Stimulated activated CD4-positive, alpha-beta T cell treated with anti-CD3 and anti-CD28 coated beads, Interleukin-2, amount 100 ng/mL, for 24 hours (primary cell): Measurements from ENCODE around the gene POU2AF3.
"Not testable (repeated sequence)": the region's sequence is repeated elsewhere in the genome, so short reads cannot be mapped to it uniquely, and the experiment has no call there.

Source experiments
- DNase-seq, 2 donors: peaks; one replicate each; pipeline ENCODE4 v3.0.0-alpha.2; 2020

The POU2AF3 gene

DNA sequence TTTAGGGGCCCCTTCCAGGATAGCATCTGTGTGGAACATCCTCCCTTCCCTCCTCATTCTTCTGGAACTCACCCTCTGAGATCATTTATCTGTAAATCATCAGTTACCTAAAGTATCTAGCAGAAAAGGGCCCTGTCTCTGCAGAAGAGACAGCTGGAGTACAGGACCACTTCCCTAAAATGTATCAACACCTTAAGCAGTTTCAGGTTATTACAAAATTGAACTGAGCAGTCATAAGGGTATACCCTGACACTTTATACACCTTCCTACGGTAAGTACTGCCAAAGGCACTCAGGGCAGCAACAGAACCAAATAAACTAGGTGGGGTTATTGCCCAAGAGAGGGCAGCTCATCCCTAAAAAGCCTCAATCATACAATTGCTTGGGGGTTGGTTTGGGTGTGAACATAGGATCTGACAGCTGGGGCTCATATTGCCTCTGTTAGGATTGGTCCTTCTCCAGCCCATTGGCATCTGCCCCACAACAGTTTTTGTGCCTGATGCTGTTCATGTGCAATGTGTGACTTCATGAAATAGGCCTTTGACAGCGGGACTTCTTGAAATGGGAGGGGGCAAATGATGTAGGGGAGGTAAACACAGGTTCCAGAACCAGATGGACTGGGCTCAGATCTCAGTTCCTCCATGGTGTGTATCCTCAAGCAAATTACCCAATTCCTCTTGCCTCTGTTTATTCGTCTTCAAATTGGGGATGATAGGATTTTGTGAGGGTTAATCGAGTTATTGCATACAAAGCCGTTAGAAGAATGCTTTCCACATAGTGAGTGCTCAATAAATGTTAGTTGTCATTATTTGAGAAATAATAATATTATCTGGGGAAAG is 2.9 kb downstream of the POU2AF3 start:
- DNase-seq = no peak

DNA sequence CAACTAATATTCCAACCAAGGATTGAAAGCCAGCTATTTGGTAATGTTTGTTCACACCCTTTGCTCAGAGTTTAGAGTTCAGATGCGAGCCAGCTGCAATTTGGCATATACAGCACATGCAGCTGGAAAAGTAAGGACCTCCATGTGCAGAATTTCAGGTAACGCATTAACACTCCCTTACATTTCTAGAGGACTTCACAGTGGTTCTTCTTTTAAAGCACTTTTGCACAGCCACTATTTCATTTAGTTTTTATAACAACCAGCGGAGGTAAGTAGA is 3.4 kb downstream of the POU2AF3 start:
- no peak for DNase-seq

DNA sequence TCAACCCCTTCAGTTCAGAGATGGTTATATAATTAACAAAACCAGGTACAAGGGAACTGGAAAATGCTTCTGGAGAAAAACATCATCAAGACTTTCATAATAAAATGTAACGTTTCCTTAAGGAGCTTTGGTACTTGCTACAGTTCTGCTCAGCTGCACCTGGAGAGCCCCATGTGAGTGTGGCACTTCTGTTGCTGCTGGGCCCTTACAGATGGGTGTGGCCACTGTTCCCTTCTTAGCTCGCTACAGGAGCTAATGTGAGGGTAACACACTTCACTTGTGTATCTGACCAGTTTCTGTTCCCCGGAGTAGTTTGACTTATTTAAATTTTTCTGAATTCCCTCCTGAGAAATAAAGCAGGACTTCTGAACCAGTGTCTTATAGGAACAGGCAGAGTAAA is 4.0 kb downstream of the POU2AF3 start:
- DNase-seq = no peak

DNA sequence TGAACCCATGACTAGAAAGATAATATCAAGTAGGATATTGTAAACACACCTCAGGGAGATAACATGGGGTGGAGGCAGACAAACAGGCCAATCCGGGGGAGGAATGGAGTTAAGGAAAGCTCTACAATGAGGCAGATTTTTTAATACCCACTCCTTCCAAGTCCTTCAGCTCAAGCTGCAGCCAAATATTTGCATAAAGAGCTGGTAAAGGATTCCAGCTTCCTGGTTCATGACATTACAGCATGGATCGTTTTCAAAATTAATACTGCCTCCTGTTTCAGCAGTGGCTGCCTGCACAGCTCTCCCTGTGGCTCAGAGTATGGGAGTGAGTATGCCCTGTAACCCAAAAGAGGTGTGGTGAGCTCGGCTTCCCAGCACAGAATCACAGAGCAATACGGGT is 5.1 kb downstream of the POU2AF3 start:
- DNase-seq = no peak

DNA sequence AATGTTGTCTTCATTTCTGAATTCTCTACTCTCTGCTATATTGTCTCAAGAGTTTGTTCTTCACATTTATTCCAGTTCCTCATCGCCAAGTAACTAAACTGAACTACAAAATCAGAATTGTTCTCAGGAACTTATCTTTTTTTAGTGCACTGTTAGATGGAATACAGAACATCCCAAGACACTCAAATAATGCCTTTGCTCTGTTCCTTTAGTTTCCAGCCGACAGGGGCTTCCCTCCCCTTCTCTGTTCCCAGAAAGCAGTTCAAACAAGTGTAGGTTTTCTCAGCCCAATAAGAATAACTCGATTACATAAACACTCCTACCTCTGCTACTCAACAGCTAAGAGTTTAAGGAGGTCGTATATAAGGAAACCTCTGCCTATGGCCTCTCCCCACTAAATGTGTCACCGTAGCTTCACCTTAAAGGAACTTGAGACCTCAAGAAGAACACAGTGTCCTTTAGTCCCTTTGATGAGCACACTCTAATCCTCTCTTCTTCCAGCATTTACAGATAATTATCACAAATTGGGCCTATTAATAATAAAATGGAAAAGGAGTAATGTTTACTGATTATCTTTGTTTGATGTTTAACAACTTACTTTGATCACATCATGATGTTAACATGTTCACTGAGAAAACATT is 6.9 kb downstream of the POU2AF3 start:
- DNase-seq = no peak

DNA sequence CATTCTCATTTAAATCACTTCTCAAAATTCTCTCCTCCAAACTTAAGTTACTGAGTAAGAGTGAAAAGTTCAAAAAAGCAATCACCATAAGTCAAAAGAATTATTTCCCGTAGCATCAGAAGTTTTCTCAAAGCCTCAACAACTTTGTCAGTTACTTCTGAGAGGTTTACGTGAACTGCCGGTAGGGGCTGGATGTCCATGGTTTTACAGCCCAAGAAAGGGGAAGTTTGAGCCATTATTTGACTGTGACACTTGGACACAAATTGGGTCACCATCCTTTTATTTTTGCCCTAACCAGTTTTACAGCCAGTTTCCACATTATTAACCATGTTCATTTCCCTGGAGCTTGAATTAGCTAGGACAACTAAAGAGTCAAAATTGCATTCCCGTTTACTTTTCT is 7.5 kb downstream of the POU2AF3 start:
- DNase-seq = no peak

DNA sequence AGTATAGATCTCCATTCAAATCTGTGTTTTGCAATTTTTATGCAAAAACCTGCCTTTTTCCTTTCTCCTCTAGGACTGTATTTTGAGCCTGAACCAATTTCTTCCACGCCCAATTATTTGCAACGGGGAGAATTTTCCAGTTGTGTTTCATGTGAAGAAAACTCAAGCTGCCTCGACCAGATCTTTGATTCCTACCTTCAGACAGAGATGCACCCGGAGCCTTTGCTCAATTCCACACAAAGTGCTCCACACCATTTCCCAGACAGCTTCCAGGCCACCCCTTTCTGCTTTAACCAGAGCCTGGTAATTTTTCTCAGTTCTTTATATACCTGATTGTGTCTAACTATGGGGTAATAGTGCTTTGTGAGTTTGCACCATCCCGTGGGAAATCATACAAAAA is 8.0 kb downstream of the POU2AF3 start:
- DNase-seq = no peak

DNA sequence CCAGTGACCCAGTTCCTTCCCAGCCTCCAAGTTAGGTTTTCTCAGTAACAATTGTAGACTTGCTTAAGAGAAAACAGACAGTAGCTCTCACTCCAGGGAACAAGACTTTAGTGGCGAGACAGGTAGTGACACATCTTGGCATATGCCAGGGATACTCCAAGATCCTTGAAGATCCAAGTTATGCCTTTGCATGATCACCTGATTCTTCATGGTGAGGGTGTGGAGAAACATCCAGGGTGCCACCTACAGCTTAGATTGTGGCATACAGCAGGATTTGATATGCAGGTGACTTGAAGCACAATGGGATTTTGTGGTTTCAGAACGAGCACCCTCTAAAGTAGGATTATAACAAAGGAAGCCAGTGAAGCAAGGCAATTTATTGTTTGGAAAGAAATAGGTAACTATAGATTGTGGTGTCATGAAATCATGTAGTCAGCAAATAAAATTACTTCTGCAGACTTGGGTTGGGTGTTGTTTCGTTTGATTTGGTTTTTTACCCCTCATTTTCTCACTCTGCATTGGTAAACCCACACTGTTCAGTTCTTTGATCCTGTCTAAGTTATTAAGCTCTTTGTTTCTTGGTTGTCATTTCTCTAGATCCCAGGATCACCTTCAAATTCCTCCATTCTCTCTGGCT is 9.2 kb downstream of the POU2AF3 start:
- DNase-seq = no peak

DNA sequence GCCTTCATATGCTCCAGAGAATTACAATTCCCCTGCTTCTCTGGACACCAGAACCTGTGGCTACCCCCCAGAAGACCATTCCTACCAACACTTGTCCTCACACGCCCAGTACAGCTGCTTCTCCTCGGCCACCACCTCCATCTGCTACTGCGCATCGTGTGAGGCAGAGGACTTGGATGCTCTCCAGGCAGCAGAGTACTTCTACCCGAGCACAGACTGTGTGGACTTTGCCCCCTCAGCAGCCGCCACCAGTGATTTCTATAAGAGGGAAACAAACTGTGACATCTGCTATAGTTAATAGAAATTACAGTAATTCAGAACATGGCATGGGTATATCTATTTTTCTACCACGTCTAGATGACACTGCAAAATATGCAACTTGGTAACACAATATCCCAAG is 9.8 kb downstream of the POU2AF3 start:
- DNase-seq = no peak

DNA sequence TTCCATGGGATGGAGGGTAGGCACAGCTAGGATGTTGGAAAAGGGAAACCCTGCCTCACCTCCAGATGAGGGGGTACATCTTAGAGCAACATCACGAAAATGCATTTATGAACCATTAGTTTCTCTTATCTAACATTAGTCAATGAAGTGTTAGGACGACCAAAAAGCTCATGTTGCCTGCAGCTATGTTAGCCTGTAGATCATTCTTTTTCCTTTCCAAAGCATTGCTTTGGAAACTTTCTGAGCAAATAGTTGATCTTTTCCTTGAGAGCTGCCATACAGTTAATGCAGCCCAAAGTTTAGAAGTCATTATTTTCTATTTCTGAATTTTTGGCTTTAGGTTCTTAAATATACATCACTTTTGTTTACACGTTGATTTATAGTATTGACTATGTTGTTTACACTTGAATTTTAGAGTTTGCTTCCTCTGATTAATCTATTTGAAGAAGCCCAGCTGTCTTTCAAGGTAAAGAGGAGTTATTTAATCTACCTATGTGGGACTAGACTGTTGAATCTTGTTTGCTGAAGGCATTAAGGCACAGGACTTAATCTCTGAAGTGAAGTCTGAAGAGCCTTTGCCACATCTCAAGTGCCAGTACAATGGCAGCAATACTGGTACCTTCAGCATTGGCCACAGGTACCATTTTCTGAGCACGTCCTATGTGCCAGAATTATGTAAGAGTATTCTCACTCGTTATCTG is 11.0 kb downstream of the POU2AF3 start:
- no peak for DNase-seq

DNA sequence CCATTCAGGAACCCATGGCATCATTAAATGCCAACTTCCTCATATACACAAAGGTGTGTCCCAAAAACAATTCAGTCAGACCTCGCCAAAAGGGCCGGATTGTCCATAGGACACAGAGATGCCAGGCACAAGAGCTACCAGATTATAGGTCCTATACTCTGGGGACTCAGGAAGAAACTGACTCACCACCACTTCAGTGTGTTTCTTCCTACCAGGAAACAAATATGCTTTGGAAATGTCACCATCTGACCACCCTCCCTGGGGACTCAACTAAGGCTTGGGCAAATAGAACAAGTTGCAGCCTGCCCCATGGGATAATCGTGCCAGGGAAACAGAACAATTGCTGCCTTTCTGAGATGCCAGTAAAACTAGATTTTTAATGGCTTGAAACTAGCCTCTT is 11.7 kb downstream of the POU2AF3 start:
- DNase-seq = no peak

DNA sequence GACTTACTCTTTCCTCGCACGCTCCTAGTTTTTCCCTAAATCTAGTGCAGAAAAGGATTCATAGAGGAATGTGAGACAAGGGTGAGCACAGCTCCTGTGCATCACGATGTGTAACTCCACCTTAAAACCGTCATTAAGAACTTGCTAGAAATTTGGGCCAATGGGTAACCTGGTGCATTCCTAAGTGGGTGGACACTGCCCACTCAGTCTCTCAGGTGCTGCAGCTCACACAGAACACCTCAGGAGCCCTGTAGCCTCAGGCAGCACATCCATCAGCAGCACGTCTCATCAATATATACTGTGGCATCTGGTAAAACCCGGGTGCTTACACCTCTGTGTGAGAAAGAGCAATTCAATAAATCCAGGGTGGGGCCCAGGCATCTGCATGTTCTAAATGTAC is 12.4 kb downstream of the POU2AF3 start:
- DNase-seq = no peak

DNA sequence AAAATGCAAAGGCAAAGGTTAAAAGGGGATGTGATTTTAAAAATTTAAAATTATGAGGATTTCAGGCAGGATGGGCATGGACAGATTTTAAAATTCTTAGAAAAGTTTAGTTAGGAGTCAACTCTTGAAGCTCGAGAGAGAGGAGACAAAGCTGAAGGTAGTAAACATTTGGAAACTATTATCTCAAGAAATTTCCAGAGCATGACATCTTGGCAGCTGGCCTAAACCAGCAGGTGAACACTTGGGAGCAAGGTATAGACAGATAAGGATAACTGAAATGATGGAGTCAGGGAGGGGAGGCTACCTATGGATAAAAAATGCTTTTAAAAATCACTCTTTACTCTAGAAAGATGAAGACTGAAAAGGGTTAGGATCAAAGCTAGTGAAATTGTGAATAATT is 13.7 kb downstream of the POU2AF3 start:
- no peak for DNase-seq

DNA sequence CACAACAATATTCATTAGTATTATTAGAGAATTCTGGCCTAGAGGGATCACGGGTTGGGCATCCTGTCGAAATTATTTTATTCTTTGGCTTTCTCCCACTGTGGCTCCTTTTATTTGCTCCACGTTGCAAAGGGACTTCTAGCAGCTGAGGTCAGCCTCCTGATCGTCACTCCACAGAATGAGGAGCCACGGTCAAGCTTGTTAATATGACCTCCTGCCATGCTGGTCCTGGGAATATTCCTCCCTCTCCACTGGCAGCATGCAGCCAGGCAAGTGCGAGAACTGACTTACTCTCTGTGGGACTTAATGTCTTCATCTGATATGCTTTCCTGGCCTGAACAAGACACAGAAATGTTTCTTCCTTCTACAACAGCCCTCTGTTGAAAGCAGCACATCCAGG is 20.9 kb downstream of the POU2AF3 start:
- DNase-seq = no peak

DNA sequence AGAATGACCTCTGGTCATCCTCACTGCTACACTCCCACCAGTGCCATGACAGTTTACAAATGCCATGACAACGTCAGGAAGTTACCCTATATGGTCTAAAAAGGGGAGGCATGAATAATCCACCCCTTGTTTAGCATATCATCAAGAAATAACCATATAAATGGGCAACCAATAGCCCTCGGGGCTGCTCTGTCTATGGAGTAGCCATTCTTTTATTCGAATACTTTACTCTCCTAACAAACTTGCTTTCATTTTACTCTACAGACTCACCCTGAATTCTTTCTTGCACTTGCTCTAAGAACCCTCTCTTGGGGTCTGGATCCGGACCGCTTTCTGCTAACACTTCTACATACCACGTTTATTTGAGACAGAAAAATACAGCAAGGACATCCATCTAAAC is 21.9 kb downstream of the POU2AF3 start:
- DNase-seq = not testable (repeated sequence)

DNA sequence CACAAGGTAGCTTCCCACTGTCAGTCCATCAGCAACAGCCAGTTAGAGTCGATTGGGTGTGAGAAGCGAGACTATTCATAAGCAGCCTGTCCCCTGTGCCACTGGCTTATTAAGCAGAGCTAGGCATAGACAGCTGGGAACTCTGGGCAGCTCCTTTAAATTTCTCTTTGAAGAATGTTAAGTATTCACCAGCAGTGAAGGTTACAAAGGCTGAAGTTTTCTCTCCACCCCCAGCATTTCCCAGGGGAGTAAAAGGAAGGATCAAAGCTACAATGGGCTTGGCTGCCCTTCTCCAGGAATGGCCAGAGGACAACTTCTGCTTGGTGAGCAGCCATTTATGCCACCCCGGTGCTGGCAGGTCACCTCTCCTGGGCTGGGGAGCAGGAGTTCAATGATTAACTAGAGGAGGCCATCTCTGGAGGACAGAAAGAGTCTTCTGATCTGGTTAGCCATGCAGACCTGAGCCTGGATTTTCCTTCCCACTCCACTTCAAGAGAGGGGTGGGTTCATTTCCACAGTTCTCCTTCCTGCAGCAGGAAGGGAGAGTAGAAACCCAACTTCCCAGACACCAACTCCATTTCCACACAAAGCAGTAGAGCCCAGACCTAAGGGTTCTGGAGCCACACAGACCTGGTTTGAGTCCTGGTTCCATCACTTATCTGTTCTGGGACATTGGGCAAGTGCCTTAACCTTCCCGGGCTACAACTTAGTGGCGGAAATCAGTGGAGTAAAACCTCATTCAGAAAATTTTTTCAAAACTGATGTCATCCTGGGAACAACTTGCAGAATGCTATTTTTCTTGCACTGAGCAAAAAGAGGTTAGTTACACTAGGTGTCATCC is 22.6 kb downstream of the POU2AF3 start:
- no peak for DNase-seq

DNA sequence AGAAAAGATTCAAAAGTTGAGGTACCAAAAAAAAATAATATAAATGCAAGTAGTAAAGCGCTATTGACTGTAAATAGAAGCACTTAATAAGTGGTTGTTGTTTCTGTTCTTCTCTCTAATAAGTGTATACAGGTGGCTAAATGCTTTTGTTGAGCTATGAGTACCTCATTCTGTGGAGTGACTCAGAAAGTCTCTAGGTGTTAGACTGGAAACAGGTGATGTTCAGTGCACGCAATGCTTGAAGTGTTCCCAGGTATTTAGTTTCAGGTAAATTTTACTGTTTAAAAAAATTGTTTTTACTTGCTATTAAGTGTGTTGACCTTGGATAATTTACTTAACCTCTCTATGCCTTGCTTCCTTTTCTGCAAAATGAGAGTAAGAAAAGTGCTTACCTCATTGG is 24.2 kb downstream of the POU2AF3 start:
- no peak for DNase-seq

DNA sequence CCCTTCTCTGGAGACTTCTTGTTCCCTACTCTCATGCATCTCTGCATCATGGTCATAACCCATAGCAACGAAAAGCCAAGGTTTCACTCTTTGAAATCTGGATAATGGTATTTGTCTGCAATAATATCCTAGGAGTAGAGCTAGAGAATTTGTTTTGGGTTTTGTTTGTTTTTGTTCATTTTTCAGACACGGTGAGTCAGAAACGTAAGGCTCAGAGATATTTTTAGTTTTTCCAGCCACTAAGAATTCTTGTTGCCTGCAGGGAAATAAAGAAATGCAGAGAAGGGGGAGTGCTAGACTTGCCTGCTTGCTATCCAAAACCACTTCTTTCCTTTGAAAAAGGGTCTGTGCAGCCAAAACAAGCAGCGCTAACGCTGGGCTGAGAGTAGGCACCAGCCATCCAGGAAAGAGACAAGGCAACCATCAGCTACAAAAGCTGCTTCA is 26.0 kb downstream of the POU2AF3 start:
- no peak for DNase-seq

DNA sequence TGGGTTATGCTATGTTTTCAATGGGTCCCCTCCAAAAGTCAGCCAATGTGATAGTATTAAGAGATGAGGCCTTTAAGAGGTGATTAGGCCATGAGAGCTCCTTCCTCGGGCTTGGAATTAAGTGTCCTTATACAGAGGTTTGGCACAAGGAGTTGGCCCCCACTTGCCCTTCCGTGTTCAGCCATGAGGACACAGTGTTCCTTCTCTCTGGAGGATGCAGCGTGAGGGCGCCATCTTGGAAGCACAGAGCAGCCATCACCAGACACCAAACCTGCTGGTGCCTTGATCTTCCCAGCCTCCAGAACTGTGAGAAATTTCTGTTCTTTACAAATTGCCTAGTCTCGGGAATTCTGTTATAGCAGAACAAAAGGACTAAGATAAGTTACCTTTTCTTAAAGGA is 26.9 kb downstream of the POU2AF3 start:
- DNase-seq = no peak

DNA sequence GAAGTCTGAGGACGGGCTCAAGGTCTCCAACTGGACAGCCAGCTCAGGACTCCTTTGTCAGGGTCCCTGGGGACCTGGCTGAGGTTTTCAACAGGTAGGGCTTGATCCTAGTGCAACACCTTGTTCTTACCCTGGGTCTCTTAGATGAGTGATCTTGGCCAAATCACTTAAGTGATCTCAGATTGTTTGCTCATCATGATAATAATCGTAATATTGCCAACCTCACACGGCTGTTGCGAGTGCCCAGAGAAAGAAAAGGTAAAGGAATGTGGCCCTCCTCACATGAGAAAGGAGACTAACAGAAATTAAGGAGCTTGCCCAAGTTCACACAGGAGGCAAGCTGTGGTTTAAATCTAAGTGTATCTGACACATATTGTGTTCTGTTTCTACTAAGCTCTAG is 28.5 kb downstream of the POU2AF3 start:
- DNase-seq = no peak

DNA sequence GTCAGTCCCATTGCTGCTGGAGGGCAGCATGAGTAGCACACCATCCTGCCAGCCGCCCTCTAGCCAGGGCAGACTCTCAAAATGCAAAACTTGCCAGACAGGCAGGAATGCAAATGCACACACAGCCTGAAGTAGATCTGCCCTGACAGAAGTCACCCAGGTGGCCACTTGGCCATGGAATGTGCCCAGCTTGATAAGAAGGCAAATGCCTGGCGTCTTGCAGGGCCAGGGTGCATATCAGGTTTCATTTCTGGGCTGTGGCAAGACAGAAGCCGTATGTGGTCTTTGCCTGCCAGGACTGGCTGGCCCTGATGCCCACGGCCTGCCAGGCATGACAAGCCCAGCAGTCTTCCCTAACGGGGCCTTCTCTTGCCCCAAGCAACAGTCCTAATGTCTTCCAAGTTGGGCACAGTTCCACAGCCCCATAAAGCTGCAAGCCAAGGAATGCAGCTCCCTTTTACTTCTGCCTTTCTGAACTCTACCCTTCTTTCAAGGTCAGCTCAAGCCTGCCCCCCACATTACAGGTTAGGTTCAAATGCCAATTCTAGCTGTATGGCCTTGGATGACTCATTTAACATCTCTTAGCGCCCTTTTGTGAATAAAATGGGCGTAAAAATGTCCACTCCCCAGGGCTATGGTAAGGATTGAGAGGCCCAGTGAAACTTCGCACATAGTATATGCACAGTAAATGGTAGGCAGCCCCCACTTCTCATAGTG is 29.7 kb downstream of the POU2AF3 start:
- no peak for DNase-seq
